Osteoblast (primary cell): ENCODE measurements around the gene AUTS2. TPM values are rescaled to one million over a fixed set of nuclear protein-coding genes. Genes with fewer than 3 reads are reported as not detected.
A peak's percentile ranks its signal among the peaks of the same experiment; 100 is the strongest.

Experiments used
- DNase-seq: peaks from one replicate; pipeline ENCODE4 v3.0.0; 2011; ENCODE audit warnings: low spot score, mixed read lengths; ENCODE audit not compliant: insufficient read length; ENCODE audit errors: missing footprints
- H2AFZ ChIP-seq: 2 replicates; pipeline ENCODE4 v1.6.0; 2011; ENCODE audit warnings: mild to moderate bottlenecking, low read length
- H3K27ac ChIP-seq: 2 replicates; pipeline ENCODE4 v1.5.1; 2011; ENCODE audit warnings: mild to moderate bottlenecking, low read depth, low read length, moderate library complexity
- H3K27me3 ChIP-seq: 2 replicates; pipeline ENCODE4 v1.6.0; 2012; ENCODE audit warnings: mild to moderate bottlenecking, control low read depth, inconsistent platforms, low read length, moderate library complexity; ENCODE audit not compliant: insufficient read depth
- H3K36me3 ChIP-seq: 2 replicates; pipeline ENCODE4 v1.5.1; 2011; ENCODE audit warnings: mild to moderate bottlenecking, low read length, control low read depth, moderate library complexity; ENCODE audit not compliant: insufficient read depth
- H3K4me1 ChIP-seq: 2 replicates; pipeline ENCODE4 v1.5.1; 2011; ENCODE audit warnings: mild to moderate bottlenecking, low read length, control low read depth, moderate library complexity; ENCODE audit not compliant: insufficient read depth
- H3K4me2 ChIP-seq: 2 replicates; pipeline ENCODE4 v1.6.0; 2011; ENCODE audit warnings: mild to moderate bottlenecking, low read length; ENCODE audit not compliant: insufficient read depth
- H3K4me3 ChIP-seq: fragments of 200-600 bp; sonication (generic); 3 replicates; pipeline ENCODE4 v1.5.1; 2012; ENCODE audit warnings: mild to moderate bottlenecking, low read length, inconsistent platforms; ENCODE audit not compliant: insufficient read depth
- H3K79me2 ChIP-seq: 2 replicates; pipeline ENCODE4 v1.6.0; 2012; ENCODE audit warnings: mild to moderate bottlenecking, low read length, control low read depth, inconsistent platforms; ENCODE audit not compliant: insufficient read depth
- H3K9me3 ChIP-seq: 2 replicates; pipeline ENCODE4 v1.5.1; 2011; ENCODE audit warnings: low read depth, low read length, control low read depth
- H4K20me1 ChIP-seq: 2 replicates; pipeline ENCODE4 v1.6.0; 2012; ENCODE audit warnings: mild to moderate bottlenecking, low read length, control low read depth; ENCODE audit not compliant: insufficient read depth
- CTCF ChIP-seq: IDR thresholded peaks from 2 replicates; pipeline ENCODE4 v1.5.1; 2011; ENCODE audit warnings: mild to moderate bottlenecking, low read depth, low read length, moderate library complexity; ENCODE audit errors: extremely low read depth
- total RNA-seq: library from RNA; depleted of rRNA; stranded (reverse); fragments of >200 nt; gene quantifications from 2 replicates; pipeline ENCODE4 v1.2.3, GENCODE V29; 2012

Gene AUTS2
- total RNA-seq, 1 donor, result 15.2 TPM

GRCh38 chr7:70707823-70708243 lies 1109.6 kb downstream of the AUTS2 start:
- no peak for TF ChIP-seq CTCF
- H3K4me2 ChIP-seq, result no peak overlapping the region
- no peaks in the 10 kb centered on the region for H3K9me3 ChIP-seq
- no peak for DNase-seq
- no peaks in the 10 kb centered on the region for H3K36me3 ChIP-seq
- H3K4me3 ChIP-seq, result no peak overlapping the region
- H3K4me1 ChIP-seq, result peaks cover 14% of the 10 kb centered on the region
- H4K20me1 ChIP-seq, result peaks cover 11% of the 10 kb centered on the region
- H2AFZ ChIP-seq, result no peak overlapping the region
- H3K27me3 ChIP-seq, result no peaks in the 10 kb centered on the region
- H3K27ac ChIP-seq, result no peak overlapping the region
- H3K79me2 ChIP-seq, result peaks cover 66% of the 10 kb centered on the region

- H4K20me1 ChIP-seq, result peaks cover 7% of the 10 kb centered on the region
- peak overlapping the region; percentile 62 for H3K4me2 ChIP-seq
- H3K27ac ChIP-seq, result no peak overlapping the region
- no peaks in the 10 kb centered on the region for H3K27me3 ChIP-seq
- DNase-seq, result peak; percentile 65
- no peaks in the 10 kb centered on the region for H3K9me3 ChIP-seq
- peaks cover 65% of the 10 kb centered on the region for H3K79me2 ChIP-seq
- no peak for TF ChIP-seq CTCF
- no peak overlapping the region for H3K4me3 ChIP-seq
- H3K36me3 ChIP-seq, result no peaks in the 10 kb centered on the region
- H2AFZ ChIP-seq, result no peak overlapping the region
- peaks cover 14% of the 10 kb centered on the region for H3K4me1 ChIP-seq
These were observed 1111.8 kb downstream of the AUTS2 start for GRCh38 chr7:70710011-70710480.

DNA sequence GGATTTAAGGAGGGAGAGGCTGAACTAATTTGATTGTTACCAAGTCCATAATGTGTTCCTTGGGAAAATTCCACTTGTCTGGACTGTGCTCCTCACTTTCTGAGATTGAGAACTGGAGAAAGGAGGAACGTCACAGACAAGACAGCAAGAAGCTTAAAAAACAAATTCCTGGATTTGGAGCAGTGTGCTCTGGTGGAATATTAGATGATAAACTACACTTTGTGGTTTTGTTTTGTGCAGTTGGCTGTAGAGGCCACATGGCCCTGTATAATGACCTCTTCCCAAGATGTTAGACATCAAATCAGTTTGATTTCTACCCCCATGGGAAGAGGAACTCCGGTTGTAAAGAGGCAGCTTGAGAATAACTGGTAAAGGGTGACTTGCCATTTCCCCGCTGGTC lies 1112.4 kb downstream of the AUTS2 start:
- DNase-seq, result peak; percentile 77
- peaks cover 7% of the 10 kb centered on the region for H4K20me1 ChIP-seq
- peak overlapping the region; percentile 2 for H3K27ac ChIP-seq

DNA sequence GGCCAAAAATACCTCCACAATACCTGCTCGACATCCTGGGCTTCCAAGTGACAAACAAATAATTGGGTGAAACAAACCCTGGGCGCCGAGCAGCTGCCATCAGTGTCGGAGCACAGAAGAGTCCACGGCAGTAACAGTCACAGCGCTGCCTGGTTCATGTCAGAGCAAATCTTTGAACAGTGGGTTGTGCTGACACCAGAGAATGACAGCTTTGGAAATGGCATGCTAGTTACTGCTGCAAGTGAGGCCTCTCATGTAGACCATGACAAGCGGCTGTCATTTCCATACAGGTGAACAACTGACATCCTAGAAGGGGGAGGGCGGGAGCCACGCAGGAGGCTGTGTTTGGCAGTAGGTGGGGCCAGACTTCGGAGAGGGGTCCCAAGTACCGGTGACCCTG lies 1113.2 kb downstream of the AUTS2 start:
- no peaks in the 10 kb centered on the region for H3K36me3 ChIP-seq
- H3K4me3 ChIP-seq, result no peak overlapping the region
- peaks cover 55% of the 10 kb centered on the region for H3K79me2 ChIP-seq
- TF ChIP-seq CTCF, result no peak
- no peaks in the 10 kb centered on the region for H3K27me3 ChIP-seq
- no peak overlapping the region for H3K4me2 ChIP-seq
- no peaks in the 10 kb centered on the region for H3K9me3 ChIP-seq
- peaks cover 14% of the 10 kb centered on the region for H3K4me1 ChIP-seq
- no peak for DNase-seq
- no peak overlapping the region for H3K27ac ChIP-seq
- H2AFZ ChIP-seq, result no peak overlapping the region
- H4K20me1 ChIP-seq, result peaks cover 7% of the 10 kb centered on the region

More for the DNA sequence above, 1112.4 kb downstream of the AUTS2 start:
- peak overlapping the region; percentile 62 for H3K4me2 ChIP-seq
- peaks cover 61% of the 10 kb centered on the region for H3K79me2 ChIP-seq
- no peak for TF ChIP-seq CTCF
- H3K4me3 ChIP-seq, result no peak overlapping the region
- no peak overlapping the region for H2AFZ ChIP-seq
- no peaks in the 10 kb centered on the region for H3K36me3 ChIP-seq
- peaks cover 14% of the 10 kb centered on the region for H3K4me1 ChIP-seq
- H3K9me3 ChIP-seq, result no peaks in the 10 kb centered on the region
- no peaks in the 10 kb centered on the region for H3K27me3 ChIP-seq
